K562 (cell line): ENCODE measurements around the gene ZNF513. TPM values are rescaled to one million over a fixed set of nuclear protein-coding genes. Genes with fewer than 3 reads are reported as not detected.

Experiments used
- ARID4B ChIP-seq: sonication (generic); formaldehyde crosslinking; IDR thresholded peaks from 2 replicates; pipeline ENCODE4 v1.8.0; 2022; ENCODE audit warnings: mild to moderate bottlenecking, missing genetic modification reagents
- BRD4 ChIP-seq: fragments of 200-600 bp; sonication (generic); IDR thresholded peaks from 2 replicates; pipeline ENCODE4 v1.6.1; 2017; ENCODE audit warnings: inconsistent platforms
- CCNT2 ChIP-seq: IDR thresholded peaks from 2 replicates; pipeline ENCODE4 v1.6.1; 2011; ENCODE audit warnings: borderline replicate concordance, low read depth, mild to moderate bottlenecking, moderate library complexity, mixed read lengths, low read length; ENCODE audit not compliant: insufficient read length; ENCODE audit errors: extremely low read depth
- CEBPZ ChIP-seq: fragments of 150-350 bp; IDR thresholded peaks from 2 replicates; pipeline ENCODE4 v1.6.1; 2014; ENCODE audit warnings: low read depth, mild to moderate bottlenecking, low read length, borderline replicate concordance
- ETS2 ChIP-seq: IDR thresholded peaks from 2 replicates; pipeline ENCODE4 v1.6.1; 2016; ENCODE audit warnings: borderline replicate concordance, missing genetic modification characterization, mild to moderate bottlenecking, moderate library complexity, missing compliant biosample characterization; ENCODE audit not compliant: poor library complexity, severe bottlenecking
- FOSL1 ChIP-seq: fragments of 200-800 bp; sonication (Bioruptor generic); conservative IDR thresholded peaks from 2 replicates; pipeline ENCODE4 v1.6.1; 2016; ENCODE audit warnings: missing genetic modification characterization, missing compliant biosample characterization
- GMEB1 ChIP-seq: fragments of 250-450 bp; sonication (Bioruptor Pico); IDR thresholded peaks from 2 replicates; pipeline ENCODE4 v1.4.0; 2020; ENCODE audit warnings: mild to moderate bottlenecking
- MXD1 ChIP-seq: fragments of 250-450 bp; sonication (Bioruptor Pico); IDR thresholded peaks from 2 replicates; pipeline ENCODE4 v1.8.0; 2021; ENCODE audit warnings: borderline replicate concordance, mild to moderate bottlenecking, moderate library complexity; ENCODE audit not compliant: poor library complexity, severe bottlenecking
- PCBP1 ChIP-seq: fragments of 200-400 bp; formaldehyde crosslinking; IDR thresholded peaks from 2 replicates; pipeline ENCODE4 v1.6.1; 2018; ENCODE audit warnings: mild to moderate bottlenecking, low read depth, low read length; ENCODE audit not compliant: poor library complexity, severe bottlenecking
- PTBP1 ChIP-seq: fragments of 200-400 bp; formaldehyde crosslinking; IDR thresholded peaks from 2 replicates; pipeline ENCODE4 v1.6.1; 2017; ENCODE audit warnings: low read depth, low read length
- RNF2 ChIP-seq: sonication (generic); IDR thresholded peaks from 2 replicates; pipeline ENCODE4 v1.6.1; 2016
- TRIM24 ChIP-seq, 2 experiments: fragments of 450-650 bp; IDR thresholded peaks; 2 replicates each; pipeline ENCODE4 v1.6.1; 2016
- U2AF2 ChIP-seq: fragments of 200-400 bp; formaldehyde crosslinking; optimal IDR thresholded peaks from 2 replicates; pipeline ENCODE3; 2017; ENCODE audit warnings: low read depth, mild to moderate bottlenecking, low read length
- USF1 ChIP-seq: sonication (generic); formaldehyde crosslinking; IDR thresholded peaks from 2 replicates; pipeline ENCODE4 v1.9.0; 2022; ENCODE audit warnings: mild to moderate bottlenecking, missing genetic modification reagents
- ZEB2 ChIP-seq: fragments of 450-650 bp; IDR thresholded peaks from 2 replicates; pipeline ENCODE4 v1.6.1; 2016
- ZNF253 ChIP-seq: fragments of 250-450 bp; sonication (Bioruptor Pico); conservative IDR thresholded peaks from 2 replicates; pipeline ENCODE4 v1.6.1; 2021; ENCODE audit warnings: mild to moderate bottlenecking
- polyA plus RNA-seq, 8 experiments: library from polyadenylated mRNA; depleted of rRNA in 4 of 8; stranded (reverse) in 5 of 8; unstranded in 3 of 8; fragments of >200 nt; fragmentation: Nextera tagmentation in 2 of 8; fragmentation: Illumina TruSeq in 1 of 8; extraction: Ambion mirVana in 2 of 8; extraction: Trizol in 1 of 8; gene quantifications; 2 replicates each; pipeline versions ENCODE4 v1.2.1 to v1.2.3, GENCODE V29; 2011 to 2014; ENCODE audit warnings: inconsistent platforms in 1 of 8, missing spikeins in 1 of 8
- total RNA-seq, 7 experiments: library from RNA; depleted of rRNA in 6 of 7; stranded (reverse); fragments of >200 nt in 6 of 7; fragmentation: Illumina TruSeq in 2 of 7; extraction: Trizol in 2 of 7; gene quantifications; 2 replicates each; pipeline versions ENCODE4 v1.2.1 to v1.2.3, GENCODE V29; 2011 to 2021; ENCODE audit warnings: low replicate concordance in 1 of 7

The ZNF513 gene
- total and polyA plus RNA-seq, 9 of the 15 experiments (the other 6 are each of a cell fraction or from before 2014, with no cell fraction given) = 0.04 to 13.6 (median 4.4) TPM

GRCh38 chr2:27370026-27370815 lies 10.3 kb downstream of the ZNF513 start, which contains the start of the genes EIF2B4 and SNX17 (continued):
- TF ChIP-seq GMEB1 (CRISPR knock-in tag) (peak; percentile 95), FOSL1 (tag) (peak; percentile 63), MXD1 (CRISPR knock-in tag) (no peak), RNF2 (peak; percentile 95), USF1 (CRISPR knock-in tag) (peak; percentile 54), PCBP1 (peak; percentile 83), ZNF253 (CRISPR knock-in tag) (no peak), PTBP1 (no peak), CCNT2 (peak; percentile 92), CEBPZ (no peak), U2AF2 (no peak), ARID4B (CRISPR knock-in tag) (peak; percentile 94), TRIM24 (IDR thresholded peaks at IDR 0.05) (no peak), ZEB2 (no peak), ETS2 (no peak), BRD4 (0 out of 2 replicates have a peak, but pooled peaks have one; percentile 9)
